GM06990 (cell line): ENCODE measurements around the gene TMPO.
A peak's percentile ranks its signal among the peaks of the same experiment; 100 is the strongest.
"Not testable (repeated sequence)": the region's sequence is repeated elsewhere in the genome, so short reads cannot be mapped to it uniquely, and the experiment has no call there.

Experiments used
- DNase-seq: peaks from one replicate; pipeline ENCODE4 v3.0.0-alpha.2; 2011; ENCODE audit not compliant: insufficient read length; ENCODE audit errors: extremely low read depth
- H3K27me3 ChIP-seq: replicated peaks from 2 replicates; pipeline ENCODE4 v1.6.0; 2011; ENCODE audit warnings: low read length; ENCODE audit not compliant: control insufficient read depth, insufficient read depth
- H3K36me3 ChIP-seq: 2 replicates; pipeline ENCODE4 v1.5.1; 2011; ENCODE audit warnings: low read length; ENCODE audit not compliant: control insufficient read depth, insufficient read depth
- H3K4me3 ChIP-seq: replicated peaks from 2 replicates; pipeline ENCODE4 v1.5.1; 2011; ENCODE audit warnings: low read depth, mild to moderate bottlenecking, control low read depth, low read length
- TF ChIP-seq, protein P1 (sequence below): IDR thresholded peaks from 2 replicates; pipeline ENCODE4 v1.5.1; 2011; ENCODE audit warnings: low read length, control low read depth, mild to moderate bottlenecking, inconsistent platforms; ENCODE audit not compliant: insufficient read depth, poor library complexity, severe bottlenecking

The TMPO gene

GRCh38 chr12:98489176-98489575, 26.2 kb upstream of the TMPO start:
- TF ChIP-seq, protein P1, sequence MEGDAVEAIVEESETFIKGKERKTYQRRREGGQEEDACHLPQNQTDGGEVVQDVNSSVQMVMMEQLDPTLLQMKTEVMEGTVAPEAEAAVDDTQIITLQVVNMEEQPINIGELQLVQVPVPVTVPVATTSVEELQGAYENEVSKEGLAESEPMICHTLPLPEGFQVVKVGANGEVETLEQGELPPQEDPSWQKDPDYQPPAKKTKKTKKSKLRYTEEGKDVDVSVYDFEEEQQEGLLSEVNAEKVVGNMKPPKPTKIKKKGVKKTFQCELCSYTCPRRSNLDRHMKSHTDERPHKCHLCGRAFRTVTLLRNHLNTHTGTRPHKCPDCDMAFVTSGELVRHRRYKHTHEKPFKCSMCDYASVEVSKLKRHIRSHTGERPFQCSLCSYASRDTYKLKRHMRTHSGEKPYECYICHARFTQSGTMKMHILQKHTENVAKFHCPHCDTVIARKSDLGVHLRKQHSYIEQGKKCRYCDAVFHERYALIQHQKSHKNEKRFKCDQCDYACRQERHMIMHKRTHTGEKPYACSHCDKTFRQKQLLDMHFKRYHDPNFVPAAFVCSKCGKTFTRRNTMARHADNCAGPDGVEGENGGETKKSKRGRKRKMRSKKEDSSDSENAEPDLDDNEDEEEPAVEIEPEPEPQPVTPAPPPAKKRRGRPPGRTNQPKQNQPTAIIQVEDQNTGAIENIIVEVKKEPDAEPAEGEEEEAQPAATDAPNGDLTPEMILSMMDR, result no peak
- Histone ChIP-seq H3K27me3 (no peaks in the 10 kb centered on the region), H3K36me3 (no peaks in the 10 kb centered on the region), H3K4me3 (no peak overlapping the region)
- no peak for DNase-seq

GRCh38 chr12:98490501-98491453, 24.6 kb upstream of the TMPO start:
- peak; percentile 57 for DNase-seq
- H3K4me3 ChIP-seq, result no peak overlapping the region
- H3K36me3 ChIP-seq, result no peaks in the 10 kb centered on the region
- TF ChIP-seq, protein P1, result peak; percentile 79
- no peaks in the 10 kb centered on the region for H3K27me3 ChIP-seq

DNA sequence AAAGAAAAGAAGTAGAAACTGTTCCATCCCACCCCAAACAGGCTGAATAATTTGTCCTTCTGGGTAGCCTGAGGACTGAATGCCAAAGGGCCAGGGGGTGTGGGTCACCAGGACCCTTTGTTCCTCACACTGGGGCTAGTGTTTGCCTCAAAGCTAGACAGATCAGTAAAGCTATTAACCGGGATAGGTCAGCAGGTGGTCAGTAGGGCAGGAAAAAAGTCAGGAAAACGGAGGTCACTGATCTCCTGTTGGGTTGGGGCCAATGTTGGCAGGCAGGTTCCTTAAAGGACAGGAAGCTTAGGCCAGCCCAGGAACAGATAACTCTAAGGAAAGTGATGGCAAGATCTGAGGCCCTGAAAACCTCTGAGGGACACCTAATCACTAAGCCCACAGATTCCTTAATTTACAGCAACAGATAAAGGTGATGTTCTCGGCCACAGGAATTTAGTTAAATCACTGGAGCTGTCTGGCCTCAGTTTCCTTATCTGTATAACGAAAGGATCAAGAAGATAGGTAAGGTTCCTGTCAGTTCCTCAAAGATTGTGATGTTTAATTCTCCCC, 22.7 kb upstream of the TMPO start:
- DNase-seq, result no peak
- no peak overlapping the region for H3K4me3 ChIP-seq
- H3K27me3 ChIP-seq, result no peaks in the 10 kb centered on the region
- no peaks in the 10 kb centered on the region for H3K36me3 ChIP-seq
- TF ChIP-seq, protein P1, result no peak

- not testable (repeated sequence) for DNase-seq, H3K4me3 ChIP-seq, H3K36me3 ChIP-seq, H3K27me3 ChIP-seq
Observed at GRCh38 chr12:98501266-98501629, 14.1 kb upstream of the TMPO start.

GRCh38 chr12:98503342-98503591, 12.1 kb upstream of the TMPO start:
- no peaks in the 10 kb centered on the region for H3K27me3 ChIP-seq
- H3K4me3 ChIP-seq, result peak overlapping the region; percentile 85
- TF ChIP-seq, protein P1, result no peak
- DNase-seq, result peak; percentile 87
- no peaks in the 10 kb centered on the region for H3K36me3 ChIP-seq

- TF ChIP-seq, protein P1, result no peak
- peak; percentile 94 for DNase-seq
- Histone ChIP-seq H3K36me3 (no peaks in the 10 kb centered on the region), H3K4me3 (peak overlapping the region; percentile 85), H3K27me3 (no peaks in the 10 kb centered on the region)
Observed at GRCh38 chr12:98503592-98504367, 11.6 kb upstream of the TMPO start.
